IMR-90 (cell line): Measurements from ENCODE around the gene RASSF8. TPM values are rescaled to one million over a fixed set of nuclear protein-coding genes. Genes with fewer than 3 reads are reported as not detected.
A peak's percentile ranks its signal among the peaks of the same experiment; 100 is the strongest.

Experiments
- ATAC-seq: fragments of 200-7000 bp; cut with Tn5 transposase; 2 replicates; pipeline ENCODE4 v1.9.1; 2020; ENCODE audit warnings: low read depth, mild to moderate bottlenecking, moderate library complexity
- BruUV-seq: library from RNA; stranded (reverse); fragments of 400-500 nt; replicated peaks from 2 replicates; lab custom pipeline; 2021; lab: Mats Ljungman, UMichigan
- CTCF ChIA-PET: fragments of 300-600 bp; formaldehyde crosslinking; extraction: SDS; loops from one replicate; lab custom pipeline; 2021; ENCODE audit warnings: antibody characterized with exemption; lab: Yijun Ruan, JAX
- POLR2A ChIA-PET: fragments of 300-600 bp; sonication (Branson Sonifier 250); formaldehyde crosslinking; loops from one replicate; lab custom pipeline; 2022; ENCODE audit warnings: antibody characterized with exemption; ENCODE audit not compliant: unreplicated experiment; lab: Charles Lee
- DNase-seq: peaks from one replicate; pipeline ENCODE4 v3.0.0; 2013
- H2AFZ ChIP-seq: replicated peaks from 2 replicates; pipeline ENCODE3; 2013; ENCODE audit warnings: low read length, mild to moderate bottlenecking; ENCODE audit not compliant: poor library complexity
- H2AK5ac ChIP-seq: 2 replicates; pipeline ENCODE4 v1.6.1; 2013; ENCODE audit warnings: low read depth, low read length, inconsistent platforms
- H2AK9ac ChIP-seq: replicated peaks from 2 replicates; pipeline ENCODE3; 2013; ENCODE audit warnings: mild to moderate bottlenecking, low read depth, low read length, moderate library complexity; ENCODE audit not compliant: poor library complexity
- H2BK120ac ChIP-seq: 2 replicates; pipeline ENCODE4 v1.6.1; 2013; ENCODE audit warnings: low read depth, low read length, inconsistent platforms
- H2BK15ac ChIP-seq: 3 replicates; pipeline ENCODE4 v1.6.1; 2013; ENCODE audit warnings: low read depth, low read length, inconsistent platforms
- H2BK20ac ChIP-seq: 2 replicates; pipeline ENCODE4 v1.6.1; 2013; ENCODE audit warnings: low read depth, mild to moderate bottlenecking, inconsistent platforms, low read length, moderate library complexity
- H2BK5ac ChIP-seq: 2 replicates; pipeline ENCODE4 v1.6.1; 2013; ENCODE audit warnings: mild to moderate bottlenecking, low read depth, low read length, inconsistent platforms; ENCODE audit not compliant: poor library complexity, severe bottlenecking
- H3K14ac ChIP-seq: replicated peaks from 2 replicates; pipeline ENCODE4 v1.6.1; 2013; ENCODE audit warnings: low read depth, low read length, inconsistent platforms
- H3K18ac ChIP-seq: 2 replicates; pipeline ENCODE4 v1.6.1; 2013; ENCODE audit warnings: low read depth, low read length, control low read depth
- H3K23ac ChIP-seq: 2 replicates; pipeline ENCODE4 v1.6.1; 2013; ENCODE audit warnings: low read depth, low read length, inconsistent platforms
- H3K27ac ChIP-seq: 2 replicates; pipeline ENCODE4 v1.5.1; 2013; ENCODE audit warnings: mild to moderate bottlenecking, control low read depth, low read length; ENCODE audit not compliant: insufficient read depth
- H3K27me3 ChIP-seq: 2 replicates; pipeline ENCODE4 v1.6.1; 2013; ENCODE audit warnings: low read length; ENCODE audit not compliant: control insufficient read depth, insufficient read depth
- H3K36me3 ChIP-seq: 2 replicates; pipeline ENCODE4 v1.6.1; 2013; ENCODE audit warnings: low read length, mixed read lengths; ENCODE audit not compliant: control insufficient read depth, insufficient read depth
- H3K4ac ChIP-seq: 2 replicates; pipeline ENCODE4 v1.6.1; 2013; ENCODE audit warnings: low read depth, low read length, inconsistent platforms
- H3K4me1 ChIP-seq: 2 replicates; pipeline ENCODE4 v1.6.1; 2013; ENCODE audit warnings: low read length, mixed read lengths; ENCODE audit not compliant: control insufficient read depth, insufficient read depth
- H3K4me2 ChIP-seq: 2 replicates; pipeline ENCODE4 v1.6.1; 2013; ENCODE audit warnings: low read depth, mild to moderate bottlenecking, control low read depth, low read length, moderate library complexity
- H3K4me3 ChIP-seq: 2 replicates; pipeline ENCODE4 v1.5.1; 2013; ENCODE audit warnings: low read depth, mild to moderate bottlenecking, control low read depth, low read length, moderate library complexity; ENCODE audit not compliant: insufficient read depth
- H3K56ac ChIP-seq: 2 replicates; pipeline ENCODE4 v1.6.1; 2013; ENCODE audit warnings: low read length, inconsistent platforms; ENCODE audit not compliant: insufficient read depth; ENCODE audit errors: extremely low read depth
- H3K79me1 ChIP-seq, 2 experiments: 2 replicates each; pipeline ENCODE4 v1.6.1; 2013; ENCODE audit warnings: low read length in 2 of 2, inconsistent platforms in 1 of 2, low read depth in 1 of 2
- H3K9ac ChIP-seq: 2 replicates; pipeline ENCODE4 v1.6.1; 2013; ENCODE audit warnings: low read depth, low read length, control low read depth
- H3K9me1 ChIP-seq: 2 replicates; pipeline ENCODE4 v1.6.1; 2013; ENCODE audit warnings: low read length, inconsistent platforms; ENCODE audit not compliant: insufficient read depth
- H3K9me3 ChIP-seq: 2 replicates; pipeline ENCODE4 v1.6.1; 2013; ENCODE audit warnings: low read length; ENCODE audit not compliant: control insufficient read depth, insufficient read depth
- H4K20me1 ChIP-seq: 2 replicates; pipeline ENCODE4 v1.6.1; 2013; ENCODE audit warnings: low read length, inconsistent platforms; ENCODE audit not compliant: insufficient read depth
- H4K5ac ChIP-seq: 2 replicates; pipeline ENCODE4 v1.6.1; 2013; ENCODE audit warnings: mild to moderate bottlenecking, low read depth, low read length, control low read depth
- H4K8ac ChIP-seq, 2 experiments: 2 replicates each; pipeline ENCODE4 v1.6.1; 2013; ENCODE audit warnings: low read depth in 2 of 2, low read length in 2 of 2, control low read depth in 1 of 2, inconsistent platforms in 1 of 2
- H4K91ac ChIP-seq: 2 replicates; pipeline ENCODE4 v1.6.1; 2013; ENCODE audit warnings: low read depth, low read length, inconsistent platforms; ENCODE audit not compliant: insufficient read depth
- RCOR1 ChIP-seq: IDR thresholded peaks from 2 replicates; pipeline ENCODE4 v1.6.1; 2012; ENCODE audit warnings: mild to moderate bottlenecking, low read length, improper control_type of control experiment; ENCODE audit not compliant: insufficient replicate concordance
- WGBS, 2 experiments: methylation state at CpG; one replicate each; pipeline versions ENCODE4 v1.1.5 to v1.1.7; 2013; ENCODE audit warnings: missing lambda C conversion rate in 2 of 2; ENCODE audit not compliant: insufficient read length in 1 of 2; ENCODE audit errors: extremely low coverage in 2 of 2; 5-methylcytosine and 5-hydroxymethylcytosine counted together
- dilution Hi-C: fragments of 300-500 bp; cut with HindIII; formaldehyde crosslinking; loops from one replicate; pipeline ENCODE4 v1.14.3; 2018; ENCODE audit warnings: low sequenced_read_pairs; ENCODE audit not compliant: unreplicated experiment
- in situ Hi-C: fragments of 300-500 bp; cut with MboI; formaldehyde crosslinking; loops from 3 replicates; pipeline ENCODE4 v1.14.3; 2019; ENCODE audit warnings: low sequenced_read_pairs, inconsistent platforms, mixed read lengths
- intact Hi-C: fragments of 100-400 bp; cut with micrococcal nuclease; formaldehyde crosslinking; loops from 2 replicates; pipeline ENCODE4 v1.10.0; 2022
- polyA plus RNA-seq, 3 experiments: library from polyadenylated mRNA; depleted of rRNA; stranded (reverse); fragments of >200 nt; gene quantifications; 2 replicates each; pipeline ENCODE4 v1.2.3, GENCODE V29; 2012; ENCODE audit warnings: low replicate concordance in 1 of 3
- total RNA-seq: library from RNA; depleted of rRNA; stranded (reverse); fragments of >200 nt; gene quantifications from 2 replicates; pipeline ENCODE4 v1.2.3, GENCODE V29; 2012

RASSF8 gene
- total and polyA plus RNA-seq, 2 of the 4 experiments (the other 2 are of a cell fraction) = 10.8 to 50.5 TPM

GRCh38 chr12:26062006-26062405, 103.5 kb downstream of the RASSF8 start:
- BruUV-seq = no TSS peak
- CTCF ChIA-PET = interaction anchor here (0.5 kb wide), 1 partner anchor 148 kb away, joined by 4 read pairs; no protein-coding TSS in a partner anchor

More at GRCh38 chr12:26062006-26062405, 103.5 kb downstream of the RASSF8 start:
- Histone ChIP-seq H3K9me1 (no peaks in the 10 kb centered on the region; the same call in 1 of the 2 replicates), H3K4me2 (no peak overlapping the region), H4K8ac (no peak overlapping the region), H3K27ac (no peak overlapping the region), H3K79me1 (peaks cover 21 to 39% of the 10 kb centered on the region in 2 experiments), H4K5ac (no peak overlapping the region), H3K56ac (no peak overlapping the region), H2AFZ (no peak overlapping the region), H3K18ac (no peak overlapping the region), H3K4me3 (no peak overlapping the region), H3K4me1 (peaks cover 4% of the 10 kb centered on the region; the same call in 1 of the 2 replicates), H3K9me3 (no peaks in the 10 kb centered on the region), H3K9ac (no peak overlapping the region), H2AK9ac (no peak overlapping the region), H3K4ac (peak overlapping the region; percentile 47; the same call in 1 of the 2 replicates), H2BK5ac (no peak overlapping the region), H3K23ac (no peak overlapping the region), H2BK120ac (no peak overlapping the region), H2BK20ac (no peak overlapping the region), H3K14ac (0 out of 2 replicates have a peak overlapping the region, but pooled peaks have one; percentile 58), H2BK15ac (no peak overlapping the region), H3K27me3 (no peaks in the 10 kb centered on the region), H4K20me1 (no peaks in the 10 kb centered on the region), H3K36me3 (peaks cover 10% of the 10 kb centered on the region; the same call in 1 of the 2 replicates), H2AK5ac (no peak overlapping the region), H4K91ac (no peak overlapping the region)
- intact Hi-C loops = no loop called here
- TF ChIP-seq RCOR1 = no peak
- POLR2A ChIA-PET = no interaction called here
- in situ Hi-C loops = no loop called here
- no peak for DNase-seq
- WGBS, 2 experiments = no CpG with 5 or more reads among the region's 3 CpGs
- dilution Hi-C loops = no loop called here
- no peak for ATAC-seq
